NT2/D1 (cell line): ENCODE data around the gene PAX2.

Experiments used
- SUZ12 ChIP-seq: IDR thresholded peaks from 2 replicates; pipeline ENCODE4 v1.6.1; 2011; ENCODE audit not compliant: insufficient read length, insufficient read depth; ENCODE audit errors: extremely low read depth
- YY1 ChIP-seq: IDR thresholded peaks from 2 replicates; pipeline ENCODE4 v1.6.1; 2011; ENCODE audit not compliant: insufficient read length, insufficient read depth
- ZNF274 ChIP-seq: IDR thresholded peaks from 2 replicates; pipeline ENCODE4 v1.6.1; 2011; ENCODE audit warnings: mild to moderate bottlenecking, low read depth, low read length

GRCh38 chr10:100792574-100792973 lies 47.2 kb downstream of the PAX2 start:
- TF ChIP-seq ZNF274 (no peak), SUZ12 (no peak), YY1 (no peak)
